GM18508 (cell line): ENCODE measurements around the gene SRI.
"Not testable (repeated sequence)": the region's sequence is repeated elsewhere in the genome, so short reads cannot be mapped to it uniquely, and the experiment has no call there.

Source experiments
- ATAC-seq: cut with Tn5 transposase; IDR thresholded peaks from one replicate; pipeline ENCODE4 v1.9.1; 2021; ENCODE audit warnings: moderate number of reproducible peaks; ENCODE audit not compliant: insufficient read depth, unreplicated experiment

The SRI gene

GRCh38 chr7:88219781-88220747, at the start of gene SRI:
Gene SRI, minus strand, starts transcription at chr7:88220038. Its CDS starts 12 bp downstream, at chr7:88220026.
- peak; percentile 24 for ATAC-seq

DNA sequence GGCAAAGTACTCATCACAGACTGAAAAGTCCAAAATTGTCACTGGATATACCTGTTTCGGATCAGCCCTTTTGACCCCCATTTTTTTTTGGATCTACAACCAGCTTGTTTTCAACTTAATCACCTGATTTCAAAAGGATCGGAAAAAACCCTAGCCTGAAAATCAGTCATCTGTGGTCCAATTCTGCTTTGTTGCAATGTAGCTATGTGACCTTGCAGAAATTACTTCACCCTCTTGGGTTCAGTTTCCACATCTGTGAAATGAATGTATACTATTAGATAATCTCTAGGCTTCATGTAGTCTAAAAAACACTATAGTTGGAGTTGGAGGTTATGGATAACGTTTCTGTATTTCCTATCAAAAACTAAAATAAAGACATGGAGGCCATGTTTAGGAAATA, 49.7 kb upstream of the SRI start:
- ATAC-seq, result no peak

DNA sequence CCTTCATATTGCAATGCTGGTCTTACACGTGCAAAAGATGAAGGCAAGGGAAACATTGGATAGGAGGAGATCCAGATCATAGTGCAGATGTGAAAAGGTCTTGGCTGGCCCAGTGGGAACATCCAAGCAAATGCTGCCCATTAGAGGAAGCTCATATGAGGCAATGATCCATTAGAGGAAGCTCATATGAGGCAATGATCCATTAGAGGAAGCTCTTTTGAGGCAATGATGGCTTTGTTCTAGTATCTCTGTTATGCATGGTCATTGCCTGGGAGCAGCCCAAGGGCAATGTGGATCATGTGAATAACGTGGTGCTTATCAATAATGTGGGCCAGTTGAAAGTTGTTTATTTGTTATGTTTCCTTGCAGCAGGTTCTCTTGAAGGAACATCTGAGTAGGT, 49.0 kb upstream of the SRI start:
- ATAC-seq, result no peak

DNA sequence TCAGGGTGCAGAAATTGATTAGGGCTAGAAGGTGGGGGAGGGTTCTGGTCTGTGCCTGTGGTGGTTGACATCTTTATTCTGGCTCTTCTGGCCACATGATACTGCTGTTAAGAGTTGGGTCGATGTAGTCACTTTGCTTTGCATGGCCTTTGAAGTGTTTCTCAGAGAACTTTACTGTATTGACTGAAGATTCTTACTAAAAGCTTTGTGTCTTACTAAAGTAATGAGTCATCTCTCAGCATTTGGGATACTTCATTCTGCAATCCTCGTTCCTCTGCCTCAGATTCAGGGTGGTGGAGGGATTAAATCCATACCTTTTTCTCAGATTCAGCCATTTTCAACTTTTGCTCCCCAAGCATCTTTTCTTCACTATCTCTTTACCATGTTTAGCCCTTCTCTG, 48.2 kb upstream of the SRI start:
- ATAC-seq, result no peak

DNA sequence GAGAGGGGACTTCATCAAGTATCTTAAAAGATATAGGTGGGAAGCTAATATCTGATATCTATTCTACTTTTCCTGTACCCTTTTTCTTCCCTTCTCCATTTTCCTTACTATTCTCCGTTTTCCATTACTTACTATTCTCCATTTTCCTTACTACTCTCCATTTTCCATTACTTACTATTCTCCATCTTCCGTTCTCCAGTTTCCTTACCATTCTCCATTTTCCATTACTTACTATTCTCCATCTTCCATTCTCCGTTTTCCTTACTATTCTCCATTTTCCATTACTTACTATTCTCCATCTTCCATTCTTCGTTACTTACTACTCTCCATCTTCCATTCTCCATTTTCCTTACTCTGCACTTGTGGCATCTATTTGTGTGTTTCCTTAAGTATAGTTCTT, 47.6 kb upstream of the SRI start:
- no peak for ATAC-seq

DNA sequence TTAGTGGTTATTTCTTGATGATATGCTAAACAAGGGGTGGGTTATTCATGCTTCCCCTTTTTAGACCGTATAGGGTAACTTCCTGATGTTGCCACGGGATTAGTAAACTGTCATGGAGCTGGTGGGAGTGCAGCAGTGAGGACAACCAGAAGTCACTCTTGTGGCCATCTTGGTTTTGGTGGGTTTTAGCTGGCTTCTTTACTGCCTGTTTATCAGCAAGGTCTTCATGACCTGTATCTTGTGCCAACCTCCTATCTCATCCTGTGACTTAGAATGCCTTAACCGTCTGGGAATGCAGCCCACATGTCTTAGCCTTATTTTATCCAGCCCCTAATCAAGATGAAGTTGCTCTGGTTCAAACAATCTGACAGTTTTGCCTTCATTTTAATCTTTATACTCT, 45.1 kb upstream of the SRI start:
- not testable (repeated sequence) for ATAC-seq

DNA sequence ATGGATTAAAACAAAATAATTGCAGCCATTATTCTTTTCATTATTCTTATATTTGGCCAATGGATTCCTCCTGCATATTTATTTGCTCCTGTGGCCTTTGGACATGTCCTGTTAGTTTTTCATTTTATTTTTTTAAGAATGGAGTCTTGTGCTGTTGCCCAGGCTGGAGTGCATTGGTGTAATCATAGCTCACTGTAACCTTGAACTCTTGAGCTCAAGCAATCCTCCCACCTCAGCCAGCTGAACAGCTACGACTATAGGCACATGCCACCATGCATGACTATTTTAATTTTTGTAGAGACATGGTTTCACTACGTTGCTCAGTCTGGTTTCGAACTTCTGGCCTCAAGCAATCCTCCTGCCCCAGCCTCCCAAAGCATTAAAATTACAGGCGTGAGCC, 42.7 kb upstream of the SRI start:
- no peak for ATAC-seq

- ATAC-seq, result no peak
Observed at GRCh38 chr7:88260719-88261118, 40.9 kb upstream of the SRI start.

- ATAC-seq, result no peak
Observed at GRCh38 chr7:88259656-88260380, 40.0 kb upstream of the SRI start.

DNA sequence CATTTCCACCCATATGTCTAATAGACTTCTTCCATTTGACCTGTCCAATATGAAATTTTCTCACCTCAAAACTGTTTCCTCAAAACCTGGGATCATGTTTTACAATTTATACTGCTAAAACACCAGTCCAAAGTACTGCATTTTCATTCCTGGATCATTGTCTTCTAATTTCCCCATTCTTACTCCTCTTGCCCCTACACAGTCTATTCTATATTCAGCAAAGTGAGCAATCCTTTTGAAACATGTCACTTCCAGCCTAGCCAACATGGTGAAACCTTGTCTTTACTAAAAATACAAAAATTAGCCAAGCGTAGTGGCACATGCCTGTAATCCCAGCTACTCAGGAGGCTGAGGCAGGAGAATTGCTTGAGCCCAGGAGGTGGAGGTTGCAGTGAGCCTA, 38.5 kb upstream of the SRI start:
- ATAC-seq, result not testable (repeated sequence)

DNA sequence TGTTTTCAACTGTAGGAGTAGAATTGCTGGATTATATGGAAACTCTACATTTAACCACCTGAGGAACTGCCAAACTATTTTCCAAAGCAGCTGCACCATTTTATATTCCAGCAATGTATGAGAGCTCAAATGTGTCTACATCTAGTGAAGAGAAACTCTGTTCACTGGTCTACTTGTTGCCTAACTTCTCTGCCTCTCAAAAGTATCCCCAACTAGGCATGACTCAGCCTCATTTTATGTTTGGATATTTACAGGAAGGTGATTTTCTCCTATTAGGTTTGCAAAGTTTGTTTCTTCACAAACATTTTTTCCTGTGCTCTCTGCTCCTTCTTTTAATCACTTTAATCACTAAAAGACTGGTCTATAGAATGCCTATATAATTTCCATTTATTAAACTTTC, 37.1 kb upstream of the SRI start:
- no peak for ATAC-seq

DNA sequence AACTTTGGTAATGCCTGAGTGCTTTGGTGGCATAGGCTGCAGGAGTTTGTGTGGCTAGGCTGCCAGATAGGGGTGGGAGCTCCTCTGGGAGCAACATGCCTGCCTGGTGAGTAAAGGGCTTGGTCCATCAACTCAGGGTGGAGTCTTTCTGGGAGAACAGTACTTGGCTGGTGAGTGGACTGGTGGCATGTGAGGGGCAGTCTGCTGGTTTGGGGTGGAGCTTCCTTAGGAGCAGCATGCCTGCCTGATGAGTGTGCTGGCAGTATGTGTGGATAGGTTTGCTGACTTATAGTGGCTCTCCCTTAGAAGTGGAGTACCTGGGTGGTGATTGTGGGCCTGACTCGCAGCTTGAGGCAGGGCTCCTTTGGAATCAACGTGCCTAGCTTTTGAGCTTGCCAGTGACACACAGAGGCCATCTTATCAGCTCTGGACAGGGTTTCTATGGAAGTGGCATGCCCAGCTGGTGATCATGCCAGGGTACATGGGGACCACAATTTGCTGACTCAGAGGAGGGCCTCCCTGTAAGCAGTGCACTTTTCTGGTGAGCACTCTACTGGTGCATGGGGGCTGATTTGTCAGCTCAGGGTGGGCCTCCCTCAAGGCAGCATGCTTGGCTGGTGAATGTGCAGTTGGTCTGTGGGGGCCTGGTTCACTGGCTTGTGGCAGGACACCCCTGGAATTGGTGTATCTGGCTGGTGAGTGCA, 35.0 kb upstream of the SRI start:
- no peak for ATAC-seq

DNA sequence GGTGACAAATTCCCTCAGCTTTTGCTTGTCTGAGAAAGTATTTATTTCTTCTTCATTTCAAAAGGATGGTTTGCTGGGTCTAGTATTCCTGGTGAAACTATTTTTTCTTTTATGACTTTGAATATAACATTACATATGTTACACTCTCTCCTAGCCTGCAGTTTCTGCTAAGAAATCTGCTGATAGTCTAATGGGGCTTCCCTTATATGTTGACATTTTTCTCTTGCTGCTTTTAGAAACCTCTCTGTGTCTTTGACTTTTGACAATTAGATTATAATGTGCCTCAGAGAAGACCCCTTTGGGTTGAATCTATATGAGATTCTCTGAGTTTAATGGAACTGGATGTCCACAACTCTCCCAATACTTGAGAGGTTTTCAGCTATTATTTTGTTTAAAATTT, 33.8 kb upstream of the SRI start:
- ATAC-seq, result no peak

DNA sequence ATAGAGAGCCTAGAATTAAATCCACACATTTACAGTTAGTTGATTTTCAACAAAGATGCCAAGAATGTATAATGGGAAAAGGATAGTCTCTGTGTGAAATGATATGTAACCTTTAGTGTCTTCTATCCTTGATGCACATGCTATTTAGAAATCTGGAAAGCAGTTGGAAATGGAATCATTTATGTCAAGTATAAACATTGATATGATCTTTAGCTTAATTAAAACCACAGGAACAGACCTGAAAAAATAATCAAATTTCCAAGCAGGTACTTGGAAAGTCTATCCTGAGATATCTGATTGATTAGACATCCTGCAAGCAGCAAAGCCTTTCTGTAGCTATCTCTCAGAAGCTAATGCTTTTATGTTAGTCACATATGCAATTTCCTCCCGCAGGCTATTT, 24.4 kb upstream of the SRI start:
- ATAC-seq, result no peak

DNA sequence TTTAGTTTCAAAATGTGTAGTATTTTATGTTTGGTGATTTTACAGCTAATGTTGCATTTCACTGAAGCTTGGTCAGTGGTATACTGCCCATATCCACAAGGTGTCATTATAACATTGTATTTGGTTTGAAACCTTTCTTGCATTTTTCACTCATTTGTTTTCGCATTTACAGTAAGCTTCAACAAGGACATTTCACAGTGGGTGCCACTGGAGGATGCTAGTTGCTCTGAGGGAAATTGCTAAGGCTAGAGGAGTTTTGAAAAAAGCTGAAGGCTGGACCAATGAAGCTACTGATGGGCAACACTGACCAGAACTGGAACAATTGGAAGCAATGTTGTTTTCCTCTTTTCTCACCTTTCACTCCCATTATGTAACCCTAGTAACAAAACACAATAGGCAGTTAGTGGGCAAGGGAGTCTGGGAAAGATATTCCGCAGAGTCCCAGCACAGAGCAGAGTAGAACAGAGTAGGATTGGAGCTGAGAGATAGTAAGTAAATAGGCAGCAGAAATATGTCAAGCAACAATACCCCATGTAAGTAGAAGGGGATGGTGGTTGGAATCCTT, 23.6 kb upstream of the SRI start:
- ATAC-seq, result peak; percentile 79

- no peak for ATAC-seq
Observed at GRCh38 chr7:88239852-88240251, 20.0 kb upstream of the SRI start.

- ATAC-seq, result no peak
Observed at GRCh38 chr7:88233828-88234227, 14.0 kb upstream of the SRI start.

DNA sequence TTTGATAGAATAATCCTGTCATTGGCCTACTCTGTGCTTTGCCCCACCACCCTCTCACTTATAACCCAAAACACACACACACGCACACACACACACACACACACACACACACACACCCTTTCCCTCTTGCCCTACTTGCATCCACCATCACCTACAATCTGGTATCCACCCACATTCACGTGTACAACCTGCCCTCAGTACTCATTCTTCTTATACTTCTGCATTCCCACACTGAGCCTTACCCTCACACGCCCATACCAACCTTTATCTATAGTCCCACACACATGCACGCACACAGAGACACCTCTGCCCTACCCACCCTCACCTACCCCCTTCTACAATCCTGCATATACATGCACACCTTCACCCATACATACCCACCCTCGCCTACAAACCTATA, 10.8 kb upstream of the SRI start:
- no peak for ATAC-seq

DNA sequence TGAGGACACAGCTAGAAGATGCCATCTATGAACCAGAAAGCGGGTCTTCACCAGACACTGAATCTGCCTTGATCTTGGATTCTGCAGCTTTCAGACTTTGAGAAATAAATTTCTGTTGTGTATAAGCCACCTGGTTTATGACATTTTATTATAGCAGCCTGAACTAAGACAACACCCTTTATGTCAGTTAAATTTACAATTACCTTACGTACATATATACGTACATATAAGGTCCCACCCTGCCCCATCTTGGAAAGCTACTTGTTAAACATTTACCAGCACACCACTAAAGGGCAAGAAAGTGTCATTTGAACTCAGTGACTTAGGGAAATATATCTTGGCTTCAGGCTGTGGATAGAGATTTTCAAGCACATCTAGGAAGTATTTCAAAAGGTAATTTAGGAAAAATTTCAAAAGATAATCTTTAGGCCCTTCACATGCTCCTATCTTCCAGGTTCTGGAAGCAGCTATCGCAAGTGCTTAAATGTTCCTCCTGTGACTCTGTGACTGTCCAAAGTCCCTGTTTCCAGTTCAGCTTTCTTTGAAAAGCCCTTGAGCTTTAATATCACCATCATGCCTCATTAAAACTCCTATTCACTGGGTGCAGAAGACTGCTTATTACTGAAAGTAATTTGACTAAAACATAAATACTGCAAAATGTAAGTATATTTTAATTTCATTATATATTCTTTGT, 9.6 kb upstream of the SRI start:
- no peak for ATAC-seq

DNA sequence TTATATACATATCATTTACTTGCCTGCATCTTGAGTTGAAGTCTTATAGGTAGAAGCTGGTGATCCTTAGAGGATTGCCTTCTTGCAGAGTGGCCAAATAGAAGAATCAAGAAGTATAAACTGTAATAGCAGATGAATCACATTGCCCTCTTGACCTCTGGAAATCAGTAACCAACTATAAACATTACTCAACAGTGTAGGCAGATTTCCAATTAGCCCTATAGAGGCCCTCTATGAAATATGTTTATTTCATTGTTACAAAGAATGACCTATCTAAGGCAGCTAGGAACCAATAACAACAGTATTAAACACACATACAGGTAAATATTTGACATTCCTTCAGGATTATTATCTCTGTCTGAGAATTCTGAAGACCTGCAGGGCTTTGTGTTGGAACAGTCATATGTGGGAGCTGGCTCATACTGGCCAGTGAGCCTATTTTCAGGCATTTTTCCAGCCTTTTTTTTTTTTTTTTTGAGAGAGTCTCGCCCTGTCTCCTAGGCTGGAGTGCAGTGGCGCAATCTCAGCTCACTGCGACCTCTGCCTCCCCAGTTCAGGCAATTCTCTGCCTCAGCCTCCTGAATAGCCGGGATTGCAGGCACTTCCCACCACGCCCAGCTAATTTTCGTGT, 7.2 kb upstream of the SRI start:
- ATAC-seq, result no peak
